Peyer's patch (tissue), 4 donors: ENCODE data around the gene LAPTM5.

Experiments used
- CTCF ChIP-seq, 6 experiments: fragments of 450-650 bp in 4 of 6; fragments of 200-600 bp in 2 of 6; sonication (generic) in 1 of 6; IDR thresholded peaks; one replicate each; pipeline ENCODE4 v1.5.1; 2017 to 2019; ENCODE audit warnings: antibody characterized with exemption in 6 of 6, mild to moderate bottlenecking in 3 of 6, moderate library complexity in 1 of 6
- POLR2A ChIP-seq, 2 donors: fragments of 450-650 bp; IDR thresholded peaks; one replicate each; pipeline ENCODE4 v1.5.1; 2017; ENCODE audit warnings: antibody characterized with exemption in 2 of 2, mild to moderate bottlenecking in 2 of 2, moderate library complexity in 2 of 2

- TF ChIP-seq CTCF (IDR thresholded peaks at IDR 0.05) (no peak), POLR2A (IDR thresholded peaks at IDR 0.05) (no peak)
Observed at GRCh38 chr1:30734106-30734505, 23.5 kb downstream of the LAPTM5 start.
